Measurements from ENCODE around the gene METTL9. TPM values are rescaled to one million over a fixed set of nuclear protein-coding genes. Genes with fewer than 3 reads are reported as not detected.
A peak's percentile ranks its signal among the peaks of the same experiment; 100 is the strongest.
"Not testable (repeated sequence)": the region's sequence is repeated elsewhere in the genome, so short reads cannot be mapped to it uniquely, and the experiment has no call there.

METTL9 gene
- total RNA-seq, 1 donor from 2014 or later = 225 TPM

- Histone ChIP-seq H3K36me3 (ENCODE audit: control insufficient read depth, insufficient read depth, low read length) (no peaks in the 10 kb centered on the region), H3K27me3 (ENCODE audit: control insufficient read depth, insufficient read depth, low read length) (no peaks in the 10 kb centered on the region), H3K4me3 (ENCODE audit: low read depth, low read length) (no peak overlapping the region)
- DNase-seq (ENCODE audit: low read depth) (peak; percentile 19), FAIRE-seq (no peak)
- no peak for TF ChIP-seq CTCF (IDR thresholded peaks at IDR 0.05; ENCODE audit: insufficient read depth, low read length, severe bottlenecking)
Measured at GRCh38 chr16:21634216-21634615, 34.8 kb downstream of the METTL9 start.

- not testable (repeated sequence) for H3K36me3 ChIP-seq (ENCODE audit: control insufficient read depth, insufficient read depth, low read length); FAIRE-seq; DNase-seq (ENCODE audit: low read depth); H3K4me3 ChIP-seq (ENCODE audit: low read depth, low read length); H3K27me3 ChIP-seq (ENCODE audit: control insufficient read depth, insufficient read depth, low read length)
Measured at GRCh38 chr16:21635694-21636093, 36.3 kb downstream of the METTL9 start.

GRCh38 chr16:21637032-21637968 lies 37.9 kb downstream of the METTL9 start:
- no peak for TF ChIP-seq CTCF (IDR thresholded peaks at IDR 0.05; ENCODE audit: insufficient read depth, low read length, severe bottlenecking)
- no peaks in the 10 kb centered on the region for H3K36me3 ChIP-seq (ENCODE audit: control insufficient read depth, insufficient read depth, low read length)
- DNase-seq (ENCODE audit: low read depth) = no peak
- H3K4me3 ChIP-seq (ENCODE audit: low read depth, low read length) = no peak overlapping the region
- H3K27me3 ChIP-seq (ENCODE audit: control insufficient read depth, insufficient read depth, low read length) = no peaks in the 10 kb centered on the region
- no peak for FAIRE-seq

GRCh38 chr16:21638573-21638975 lies 39.2 kb downstream of the METTL9 start:
- TF ChIP-seq CTCF (IDR thresholded peaks at IDR 0.05; ENCODE audit: insufficient read depth, low read length, severe bottlenecking) = no peak
- DNase-seq (ENCODE audit: low read depth) = peak; percentile 97
- Histone ChIP-seq H3K4me3 (ENCODE audit: low read depth, low read length) (no peak overlapping the region), H3K27me3 (ENCODE audit: control insufficient read depth, insufficient read depth, low read length) (no peaks in the 10 kb centered on the region), H3K36me3 (ENCODE audit: control insufficient read depth, insufficient read depth, low read length) (no peaks in the 10 kb centered on the region)
- no peak for FAIRE-seq

- FAIRE-seq (no peak), DNase-seq (ENCODE audit: low read depth) (no peak)
- Histone ChIP-seq H3K27me3 (ENCODE audit: control insufficient read depth, insufficient read depth, low read length) (no peaks in the 10 kb centered on the region), H3K36me3 (ENCODE audit: control insufficient read depth, insufficient read depth, low read length) (no peaks in the 10 kb centered on the region), H3K4me3 (ENCODE audit: low read depth, low read length) (no peak overlapping the region)
- no peak for TF ChIP-seq CTCF (IDR thresholded peaks at IDR 0.05; ENCODE audit: insufficient read depth, low read length, severe bottlenecking)
Measured at GRCh38 chr16:21639493-21639892, 40.1 kb downstream of the METTL9 start.

GRCh38 chr16:21641916-21642315 lies 42.5 kb downstream of the METTL9 start:
- Histone ChIP-seq H3K27me3 (ENCODE audit: control insufficient read depth, insufficient read depth, low read length) (no peaks in the 10 kb centered on the region), H3K36me3 (ENCODE audit: control insufficient read depth, insufficient read depth, low read length) (no peaks in the 10 kb centered on the region), H3K4me3 (ENCODE audit: low read depth, low read length) (no peak overlapping the region)
- no peak for TF ChIP-seq CTCF (IDR thresholded peaks at IDR 0.05; ENCODE audit: insufficient read depth, low read length, severe bottlenecking)
- FAIRE-seq = no peak
- no peak for DNase-seq (ENCODE audit: low read depth)

Data from bronchial epithelial cell (primary cell).